Limb (tissue), 2 donors: ENCODE results near the gene SPATA20.

Source experiments
- DNase-seq, 2 donors: peaks; one replicate each; pipeline ENCODE4 v3.0.0-alpha.2; 2016; ENCODE audit errors: extremely low spot score in 2 of 2

The SPATA20 gene

DNA sequence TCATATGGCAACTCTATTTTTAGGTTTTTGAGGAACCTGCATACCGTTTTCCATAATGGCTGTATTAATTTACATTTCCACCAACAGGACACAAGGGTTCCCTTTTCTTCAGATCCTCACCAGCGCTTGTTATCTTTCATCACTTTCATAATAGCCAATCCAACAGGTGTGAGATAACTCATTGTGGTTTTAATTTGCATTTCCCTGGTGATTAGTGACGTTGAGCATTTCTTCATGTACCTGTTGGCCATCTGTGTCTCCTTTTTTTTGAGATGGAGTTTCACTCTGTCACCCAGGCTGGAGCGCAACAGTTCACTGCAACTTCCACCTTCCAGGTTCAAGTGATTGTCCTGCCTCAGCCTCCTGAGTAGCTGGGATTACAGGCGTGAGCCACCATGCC is 51.5 kb downstream of the SPATA20 start:
- no peak for DNase-seq

- no peak for DNase-seq
Observed at GRCh38 chr17:50599606-50600005, 52.6 kb downstream of the SPATA20 start.

DNA sequence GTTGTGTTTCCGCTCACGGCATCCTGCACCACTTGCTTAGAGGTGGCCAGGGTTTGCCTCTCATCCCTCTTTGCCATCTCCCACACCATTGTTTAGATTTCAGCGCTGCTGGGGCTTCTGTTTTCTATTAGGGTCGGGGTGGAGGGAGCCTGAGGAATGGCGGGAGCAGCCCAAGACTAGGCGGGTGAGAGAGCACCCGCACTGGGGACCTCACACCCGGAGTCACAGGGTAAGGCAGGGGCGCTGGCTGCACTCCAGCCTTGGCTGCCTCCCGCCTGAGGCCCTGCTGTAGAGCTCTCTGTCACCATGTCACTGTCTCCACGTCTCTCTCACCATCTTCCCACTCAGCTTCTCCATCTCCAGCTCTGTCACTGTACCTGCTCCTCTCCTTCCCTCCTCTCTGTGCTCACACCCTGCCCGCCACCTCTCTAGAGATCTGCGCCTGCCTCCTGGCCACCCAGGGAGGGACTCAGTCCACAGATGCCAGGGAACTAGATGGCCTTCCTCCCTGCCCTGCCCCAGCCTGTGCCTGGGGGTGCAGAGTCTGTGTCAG is 54.9 kb downstream of the SPATA20 start:
- no peak for DNase-seq

DNA sequence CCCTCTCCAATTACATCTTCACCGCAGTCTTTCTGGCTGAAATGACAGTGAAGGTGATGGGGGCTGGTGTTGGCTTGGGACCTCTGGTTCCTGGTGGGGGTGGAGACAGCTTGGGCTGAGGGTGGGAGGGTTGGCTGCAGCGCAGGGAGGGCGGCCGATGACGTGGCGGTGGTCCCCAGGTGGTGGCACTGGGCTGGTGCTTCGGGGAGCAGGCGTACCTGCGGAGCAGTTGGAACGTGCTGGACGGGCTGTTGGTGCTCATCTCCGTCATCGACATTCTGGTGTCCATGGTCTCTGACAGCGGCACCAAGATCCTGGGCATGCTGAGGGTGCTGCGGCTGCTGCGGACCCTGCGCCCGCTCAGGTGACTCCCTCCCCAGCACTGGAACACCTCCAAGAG is 55.9 kb downstream of the SPATA20 start:
- no peak for DNase-seq

GRCh38 chr17:50603340-50603739 is 56.4 kb downstream of the SPATA20 start:
- no peak for DNase-seq

DNA sequence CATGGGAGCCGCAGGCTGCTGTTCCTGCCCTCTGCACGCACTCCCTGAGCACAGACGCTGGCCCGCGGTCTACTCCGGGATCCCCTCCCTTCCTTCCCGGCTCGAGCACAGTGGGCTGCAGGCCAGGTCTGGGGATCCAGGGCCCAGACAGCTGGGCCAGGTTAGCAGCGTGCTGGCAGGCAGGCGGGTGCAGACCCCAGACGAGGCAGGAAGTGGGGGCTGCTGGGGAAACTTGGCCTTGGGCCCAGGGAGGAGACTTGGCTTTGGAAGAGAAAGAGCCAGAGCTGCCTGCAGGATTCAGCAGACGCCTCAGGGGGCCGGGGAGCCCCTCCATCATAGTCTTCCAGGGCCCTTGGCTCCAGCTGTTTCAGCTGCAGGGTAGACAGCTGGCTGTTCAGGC is 57.5 kb downstream of the SPATA20 start:
- DNase-seq = peak; percentile 94

DNA sequence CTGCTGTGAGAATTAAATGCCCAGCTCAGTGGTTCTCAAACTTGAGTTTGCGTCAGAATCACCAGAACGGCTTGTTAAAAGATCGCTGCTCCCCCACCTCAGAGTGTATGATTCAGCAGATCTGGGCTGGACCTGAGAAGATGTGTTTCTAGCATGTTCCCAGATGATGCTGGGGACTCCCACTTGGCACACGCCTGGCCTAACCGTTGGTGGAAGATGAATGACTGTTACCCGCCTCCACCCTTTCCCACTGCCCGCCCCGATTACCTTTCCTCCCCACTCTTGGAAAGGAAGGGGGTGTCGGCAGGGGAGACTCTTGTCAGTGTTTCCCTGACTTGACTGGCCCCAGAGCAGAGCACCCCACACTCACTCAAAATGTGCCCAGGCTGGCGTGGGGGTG is 58.5 kb downstream of the SPATA20 start:
- DNase-seq = no peak
